HG02884 (cell line): ENCODE measurements around the gene THAP12.

Source experiments
- ATAC-seq: cut with Tn5 transposase; IDR thresholded peaks from one replicate; pipeline ENCODE4 v1.9.1; 2021; ENCODE audit warnings: mild to moderate bottlenecking, moderate library complexity; ENCODE audit not compliant: unreplicated experiment

The THAP12 gene

GRCh38 chr11:76379807-76380158 lies 1.1 kb downstream of the THAP12 start:
- ATAC-seq = no peak

GRCh38 chr11:76376746-76377558 lies 4.0 kb downstream of the THAP12 start:
- ATAC-seq = peak; percentile 30

GRCh38 chr11:76371170-76371569 lies 9.8 kb downstream of the THAP12 start:
- peak; percentile 86 for ATAC-seq

GRCh38 chr11:76369406-76369805 lies 11.5 kb downstream of the THAP12 start:
- ATAC-seq = no peak

- ATAC-seq = no peak
Measured at GRCh38 chr11:76368490-76368889, 12.4 kb downstream of the THAP12 start.

- no peak for ATAC-seq
Measured at GRCh38 chr11:76365038-76365679, 15.8 kb downstream of the THAP12 start.

- ATAC-seq = no peak
Measured at GRCh38 chr11:76362716-76363115, 18.2 kb downstream of the THAP12 start.

- ATAC-seq = no peak
Measured at GRCh38 chr11:76361776-76362175, 19.2 kb downstream of the THAP12 start.

GRCh38 chr11:76361374-76361773 lies 19.6 kb downstream of the THAP12 start:
- no peak for ATAC-seq

- ATAC-seq = no peak
Measured at GRCh38 chr11:76355172-76355571, 25.8 kb downstream of the THAP12 start.

GRCh38 chr11:76348348-76348747 lies 32.6 kb downstream of the THAP12 start:
- no peak for ATAC-seq

GRCh38 chr11:76347466-76347865 lies 33.5 kb downstream of the THAP12 start:
- no peak for ATAC-seq

GRCh38 chr11:76339221-76339620 lies 41.7 kb downstream of the THAP12 start:
- ATAC-seq = no peak

GRCh38 chr11:76337923-76338322 lies 43.0 kb downstream of the THAP12 start:
- ATAC-seq = no peak

GRCh38 chr11:76337469-76337868 lies 43.5 kb downstream of the THAP12 start:
- no peak for ATAC-seq

GRCh38 chr11:76336597-76336996 lies 44.3 kb downstream of the THAP12 start:
- no peak for ATAC-seq

- no peak for ATAC-seq
Measured at GRCh38 chr11:76335842-76336241, 45.1 kb downstream of the THAP12 start.

- ATAC-seq = no peak
Measured at GRCh38 chr11:76334826-76335389, 46.0 kb downstream of the THAP12 start.

- ATAC-seq = no peak
Measured at GRCh38 chr11:76330651-76331050, 50.3 kb downstream of the THAP12 start.

GRCh38 chr11:76329983-76330382 lies 50.9 kb downstream of the THAP12 start:
- no peak for ATAC-seq

GRCh38 chr11:76329084-76329648 lies 51.8 kb downstream of the THAP12 start:
- ATAC-seq = no peak
